WTC11 (cell line): Measurements from ENCODE around the gene EPHA4.

Source experiments
- FOXK1 ChIP-seq: sonication (generic); formaldehyde crosslinking; IDR thresholded peaks from 2 replicates; pipeline ENCODE4 v1.8.0; 2022; ENCODE audit warnings: mild to moderate bottlenecking, moderate library complexity, missing genetic modification reagents
- ZNF671 ChIP-seq: fragments of 250-450 bp; sonication (Bioruptor Pico); IDR thresholded peaks from 2 replicates; pipeline ENCODE4 v1.8.0; 2021; ENCODE audit warnings: mild to moderate bottlenecking
- TF ChIP-seq, protein P1 (sequence below): sonication (generic); formaldehyde crosslinking; IDR thresholded peaks from 2 replicates; pipeline ENCODE4 v1.8.1; 2023; ENCODE audit warnings: mild to moderate bottlenecking, missing genetic modification reagents, moderate library complexity
- TF ChIP-seq, protein P2 (sequence below): sonication (generic); formaldehyde crosslinking; IDR thresholded peaks from 2 replicates; pipeline ENCODE4 v1.8.1; 2023; ENCODE audit warnings: mild to moderate bottlenecking, missing genetic modification reagents

DNA sequence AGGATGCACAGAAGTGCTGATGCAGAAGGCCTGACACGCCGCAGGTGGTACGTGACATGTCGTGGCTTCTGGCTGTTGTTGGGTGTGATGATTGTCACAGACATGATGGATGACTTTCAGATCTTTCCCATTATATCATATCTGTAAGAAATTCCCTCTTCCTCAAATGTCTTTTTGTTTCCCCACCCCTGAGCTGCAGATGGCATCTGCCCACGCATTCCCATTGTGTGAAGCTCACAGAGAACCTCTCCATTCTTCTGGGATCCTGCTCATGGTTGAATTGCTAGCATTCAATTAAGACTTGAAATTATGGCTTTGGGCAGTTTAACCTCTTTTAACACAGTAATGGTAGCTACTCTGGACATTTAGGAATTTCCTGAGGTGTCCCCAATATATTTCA is 28.3 kb upstream of the EPHA4 start:
- TF ChIP-seq, protein P1, sequence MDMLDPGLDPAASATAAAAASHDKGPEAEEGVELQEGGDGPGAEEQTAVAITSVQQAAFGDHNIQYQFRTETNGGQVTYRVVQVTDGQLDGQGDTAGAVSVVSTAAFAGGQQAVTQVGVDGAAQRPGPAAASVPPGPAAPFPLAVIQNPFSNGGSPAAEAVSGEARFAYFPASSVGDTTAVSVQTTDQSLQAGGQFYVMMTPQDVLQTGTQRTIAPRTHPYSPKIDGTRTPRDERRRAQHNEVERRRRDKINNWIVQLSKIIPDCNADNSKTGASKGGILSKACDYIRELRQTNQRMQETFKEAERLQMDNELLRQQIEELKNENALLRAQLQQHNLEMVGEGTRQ (CRISPR knock-in tag), result no peak
- TF ChIP-seq ZNF671 (CRISPR knock-in tag) (no peak), FOXK1 (CRISPR knock-in tag) (no peak)
- TF ChIP-seq, protein P2, sequence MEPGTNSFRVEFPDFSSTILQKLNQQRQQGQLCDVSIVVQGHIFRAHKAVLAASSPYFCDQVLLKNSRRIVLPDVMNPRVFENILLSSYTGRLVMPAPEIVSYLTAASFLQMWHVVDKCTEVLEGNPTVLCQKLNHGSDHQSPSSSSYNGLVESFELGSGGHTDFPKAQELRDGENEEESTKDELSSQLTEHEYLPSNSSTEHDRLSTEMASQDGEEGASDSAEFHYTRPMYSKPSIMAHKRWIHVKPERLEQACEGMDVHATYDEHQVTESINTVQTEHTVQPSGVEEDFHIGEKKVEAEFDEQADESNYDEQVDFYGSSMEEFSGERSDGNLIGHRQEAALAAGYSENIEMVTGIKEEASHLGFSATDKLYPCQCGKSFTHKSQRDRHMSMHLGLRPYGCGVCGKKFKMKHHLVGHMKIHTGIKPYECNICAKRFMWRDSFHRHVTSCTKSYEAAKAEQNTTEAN (CRISPR knock-in tag), result no peak
